HepG2 (cell line): ENCODE measurements around the gene TM2D3. TPM values are rescaled to one million over a fixed set of nuclear protein-coding genes. Genes with fewer than 3 reads are reported as not detected.

ENCODE experiments used
- AGO2 ChIP-seq: fragments of 200-400 bp; formaldehyde crosslinking; optimal IDR thresholded peaks from 2 replicates; pipeline ENCODE3; 2017; ENCODE audit warnings: mild to moderate bottlenecking, low read depth, low read length, moderate library complexity
- BHLHE40 ChIP-seq: IDR thresholded peaks from 2 replicates; pipeline ENCODE4 v1.6.1; 2011; ENCODE audit warnings: low read length, improper control_type of control experiment
- DZIP1 ChIP-seq: sonication (generic); formaldehyde crosslinking; IDR thresholded peaks from 2 replicates; pipeline ENCODE4 v1.5.0; 2020; ENCODE audit warnings: mild to moderate bottlenecking, missing genetic modification reagents
- ETS1 ChIP-seq: sonication (generic); formaldehyde crosslinking; IDR thresholded peaks from 2 replicates; pipeline ENCODE4 v1.4.0; 2020; ENCODE audit warnings: missing genetic modification reagents
- HNF4A ChIP-seq: sonication (generic); formaldehyde crosslinking; IDR thresholded peaks from 2 replicates; pipeline ENCODE4 v1.4.0; 2020; ENCODE audit warnings: missing genetic modification reagents
- KLF13 ChIP-seq: sonication (generic); formaldehyde crosslinking; IDR thresholded peaks from 2 replicates; pipeline ENCODE4 v1.4.0; 2020; ENCODE audit warnings: mild to moderate bottlenecking, missing genetic modification reagents
- RBM22 ChIP-seq: fragments of 200-400 bp; formaldehyde crosslinking; optimal IDR thresholded peaks from 2 replicates; pipeline ENCODE3; 2017; ENCODE audit warnings: mild to moderate bottlenecking, low read length, moderate library complexity
- SOX13 ChIP-seq, 3 experiments: fragments of 450-650 bp in 1 of 3; sonication (generic) in 1 of 3; formaldehyde crosslinking in 1 of 3; IDR thresholded peaks in 2 of 3; conservative IDR thresholded peaks in 1 of 3; 2 replicates each; pipeline versions ENCODE4 v1.5.0 to v1.6.1; 2016 to 2020; ENCODE audit warnings: antibody characterized with exemption in 1 of 3, mild to moderate bottlenecking in 1 of 3, missing compliant biosample characterization in 1 of 3, missing genetic modification reagents in 1 of 3, moderate library complexity in 1 of 3
- SPEN ChIP-seq: sonication (generic); formaldehyde crosslinking; IDR thresholded peaks from 2 replicates; pipeline ENCODE4 v1.5.1; 2020; ENCODE audit warnings: low read depth, mild to moderate bottlenecking, missing genetic modification reagents
- TARDBP ChIP-seq: sonication (generic); formaldehyde crosslinking; IDR thresholded peaks from 2 replicates; pipeline ENCODE4 v1.8.0; 2022; ENCODE audit warnings: mild to moderate bottlenecking, missing genetic modification reagents
- ZBTB8A ChIP-seq: sonication (generic); formaldehyde crosslinking; IDR thresholded peaks from 2 replicates; pipeline ENCODE4 v1.4.0; 2020; ENCODE audit warnings: mild to moderate bottlenecking, low read depth, missing genetic modification reagents, borderline replicate concordance
- ZC3H4 ChIP-seq: sonication (generic); formaldehyde crosslinking; IDR thresholded peaks from 2 replicates; pipeline ENCODE4 v1.4.0; 2020; ENCODE audit warnings: missing genetic modification reagents, borderline replicate concordance
- ZMYM4 ChIP-seq: sonication (generic); formaldehyde crosslinking; IDR thresholded peaks from 2 replicates; pipeline ENCODE4 v1.8.1; 2023; ENCODE audit warnings: mild to moderate bottlenecking, missing genetic modification reagents
- ZNF350 ChIP-seq: sonication (generic); formaldehyde crosslinking; IDR thresholded peaks from 2 replicates; pipeline ENCODE4 v1.4.0; 2020; ENCODE audit warnings: mild to moderate bottlenecking, low read depth, missing genetic modification reagents, borderline replicate concordance
- ZNF468 ChIP-seq: sonication (generic); formaldehyde crosslinking; IDR thresholded peaks from 2 replicates; pipeline ENCODE4 v1.8.0; 2022; ENCODE audit warnings: mild to moderate bottlenecking, moderate library complexity, missing genetic modification reagents
- ZNF615 ChIP-seq: sonication (generic); formaldehyde crosslinking; IDR thresholded peaks from 2 replicates; pipeline ENCODE4 v1.5.0; 2020; ENCODE audit warnings: mild to moderate bottlenecking, missing genetic modification reagents, borderline replicate concordance
- ZNF616 ChIP-seq: sonication (generic); formaldehyde crosslinking; IDR thresholded peaks from 2 replicates; pipeline ENCODE4 v1.5.0; 2020; ENCODE audit warnings: low read depth, mild to moderate bottlenecking, missing genetic modification reagents
- ZNF781 ChIP-seq: sonication (generic); formaldehyde crosslinking; IDR thresholded peaks from 2 replicates; pipeline ENCODE4 v1.5.1; 2020; ENCODE audit warnings: borderline replicate concordance, mild to moderate bottlenecking, missing genetic modification reagents; ENCODE audit errors: not compliant biosample characterization
- polyA plus RNA-seq, 8 experiments: library from polyadenylated mRNA; depleted of rRNA in 3 of 8; stranded (reverse) in 7 of 8; unstranded in 1 of 8; fragments of >200 nt; fragmentation: Illumina TruSeq in 4 of 8; extraction: Trizol in 4 of 8; gene quantifications; 2 replicates each; pipeline versions ENCODE4 v1.2.1 to v1.2.3, GENCODE V29; 2011 to 2016; ENCODE audit warnings: low read depth in 4 of 8, missing spikeins in 1 of 8, mixed read lengths in 1 of 8; ENCODE audit not compliant: insufficient read depth in 1 of 8
- total RNA-seq, 5 experiments: library from RNA; depleted of rRNA; stranded (reverse); fragments of >200 nt; fragmentation: Illumina TruSeq; extraction: Trizol; gene quantifications; 2 replicates each; pipeline ENCODE4 v1.2.3, GENCODE V29; 2016; ENCODE audit warnings: low read depth in 1 of 5
- TF ChIP-seq, protein P1 (sequence below): sonication (generic); formaldehyde crosslinking; conservative IDR thresholded peaks from 2 replicates; pipeline ENCODE4 v1.4.0; 2020; ENCODE audit warnings: missing genetic modification reagents
- TF ChIP-seq, protein P2 (sequence below): sonication (generic); formaldehyde crosslinking; IDR thresholded peaks from 2 replicates; pipeline ENCODE4 v1.5.0; 2020; ENCODE audit warnings: missing genetic modification reagents
- TF ChIP-seq, protein P3 (sequence below): sonication (generic); formaldehyde crosslinking; IDR thresholded peaks from 2 replicates; pipeline ENCODE4 v1.8.1; 2022; ENCODE audit warnings: mild to moderate bottlenecking, missing genetic modification reagents

The TM2D3 gene
- total and polyA plus RNA-seq, 2 of the 13 experiments (the other 11 are each of a cell fraction or from before 2014, with no cell fraction given) = 31.1 to 72.7 TPM

DNA sequence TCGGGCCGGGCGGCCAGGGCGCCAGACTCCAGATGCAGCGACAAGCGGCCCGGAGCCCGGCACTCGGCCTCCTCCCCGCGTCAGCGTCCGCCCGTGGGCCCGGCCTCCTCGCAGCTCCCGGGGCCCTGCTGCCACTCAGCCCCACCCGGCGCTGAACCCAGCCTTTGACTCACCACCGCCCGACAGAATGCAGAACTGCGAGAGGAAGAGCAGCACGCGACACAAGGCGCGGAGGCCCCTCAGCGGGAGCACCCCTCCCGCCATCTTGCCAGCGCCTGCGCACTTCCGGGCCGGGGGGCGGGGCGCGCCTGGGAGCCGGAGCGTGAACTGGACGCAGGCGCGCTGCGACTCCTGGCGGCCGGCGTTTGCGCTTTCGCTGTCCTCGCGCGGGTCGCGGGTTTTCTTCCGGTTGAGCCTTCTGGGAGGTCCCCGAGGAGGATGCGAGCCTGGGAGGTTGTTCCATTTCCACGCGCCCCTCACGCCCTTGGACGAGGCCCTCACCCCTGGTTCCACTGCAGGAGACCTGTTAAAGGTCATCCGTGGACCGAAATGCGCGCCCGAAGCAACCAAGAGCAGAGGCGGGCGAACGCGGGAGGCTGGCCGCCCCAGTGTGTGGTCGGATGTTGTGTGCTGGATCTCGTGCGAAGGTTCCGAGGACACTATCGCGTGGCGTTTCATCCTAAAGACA is at the start of gene TM2D3 (continued):
- peak; percentile 57 for TF ChIP-seq DZIP1 (CRISPR knock-in tag)
- peak; percentile 89 for TF ChIP-seq BHLHE40
- no peak for TF ChIP-seq ZNF615 (CRISPR knock-in tag)
- TF ChIP-seq ZBTB8A (CRISPR knock-in tag) = no peak
- TF ChIP-seq ZNF468 (CRISPR knock-in tag) = no peak
- TF ChIP-seq ZC3H4 (CRISPR knock-in tag) = no peak; the same call in 1 of the 2 replicates
- TF ChIP-seq, protein P1, sequence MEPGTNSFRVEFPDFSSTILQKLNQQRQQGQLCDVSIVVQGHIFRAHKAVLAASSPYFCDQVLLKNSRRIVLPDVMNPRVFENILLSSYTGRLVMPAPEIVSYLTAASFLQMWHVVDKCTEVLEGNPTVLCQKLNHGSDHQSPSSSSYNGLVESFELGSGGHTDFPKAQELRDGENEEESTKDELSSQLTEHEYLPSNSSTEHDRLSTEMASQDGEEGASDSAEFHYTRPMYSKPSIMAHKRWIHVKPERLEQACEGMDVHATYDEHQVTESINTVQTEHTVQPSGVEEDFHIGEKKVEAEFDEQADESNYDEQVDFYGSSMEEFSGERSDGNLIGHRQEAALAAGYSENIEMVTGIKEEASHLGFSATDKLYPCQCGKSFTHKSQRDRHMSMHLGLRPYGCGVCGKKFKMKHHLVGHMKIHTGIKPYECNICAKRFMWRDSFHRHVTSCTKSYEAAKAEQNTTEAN (CRISPR knock-in tag) = no peak
- TF ChIP-seq RBM22 = peak; percentile 7
- TF ChIP-seq KLF13 (CRISPR knock-in tag) = no peak
- TF ChIP-seq, protein P2, sequence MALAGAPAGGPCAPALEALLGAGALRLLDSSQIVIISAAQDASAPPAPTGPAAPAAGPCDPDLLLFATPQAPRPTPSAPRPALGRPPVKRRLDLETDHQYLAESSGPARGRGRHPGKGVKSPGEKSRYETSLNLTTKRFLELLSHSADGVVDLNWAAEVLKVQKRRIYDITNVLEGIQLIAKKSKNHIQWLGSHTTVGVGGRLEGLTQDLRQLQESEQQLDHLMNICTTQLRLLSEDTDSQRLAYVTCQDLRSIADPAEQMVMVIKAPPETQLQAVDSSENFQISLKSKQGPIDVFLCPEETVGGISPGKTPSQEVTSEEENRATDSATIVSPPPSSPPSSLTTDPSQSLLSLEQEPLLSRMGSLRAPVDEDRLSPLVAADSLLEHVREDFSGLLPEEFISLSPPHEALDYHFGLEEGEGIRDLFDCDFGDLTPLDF = peak; percentile 65
- peak; percentile 96 for TF ChIP-seq SPEN
- peak; percentile 55 for TF ChIP-seq ZNF781
- peak; percentile 79 for TF ChIP-seq AGO2
- peak; percentile 92 for TF ChIP-seq ZMYM4 (CRISPR knock-in tag)
- TF ChIP-seq, protein P3, sequence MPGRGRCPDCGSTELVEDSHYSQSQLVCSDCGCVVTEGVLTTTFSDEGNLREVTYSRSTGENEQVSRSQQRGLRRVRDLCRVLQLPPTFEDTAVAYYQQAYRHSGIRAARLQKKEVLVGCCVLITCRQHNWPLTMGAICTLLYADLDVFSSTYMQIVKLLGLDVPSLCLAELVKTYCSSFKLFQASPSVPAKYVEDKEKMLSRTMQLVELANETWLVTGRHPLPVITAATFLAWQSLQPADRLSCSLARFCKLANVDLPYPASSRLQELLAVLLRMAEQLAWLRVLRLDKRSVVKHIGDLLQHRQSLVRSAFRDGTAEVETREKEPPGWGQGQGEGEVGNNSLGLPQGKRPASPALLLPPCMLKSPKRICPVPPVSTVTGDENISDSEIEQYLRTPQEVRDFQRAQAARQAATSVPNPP (CRISPR knock-in tag) = peak; percentile 39; the same call in 1 of the 2 replicates
- peak; percentile 40; the same call in 1 of the 2 replicates for TF ChIP-seq ZNF350
- TF ChIP-seq ETS1 (CRISPR knock-in tag) = 0 out of 2 replicates have a peak, but pooled peaks have one; percentile 53
- TF ChIP-seq SOX13 (IDR thresholded peaks at IDR 0.05) = no peak
- peak in 1 of 2 experiments; percentile 29; a peak in 2 of 4 replicates for TF ChIP-seq SOX13 (CRISPR knock-in tag; conservative IDR thresholded peaks at IDR 0.05 in 1 of 2, IDR thresholded peaks at IDR 0.05 in 1 of 2)
- 0 out of 2 replicates have a peak, but pooled peaks have one; percentile 23 for TF ChIP-seq HNF4A
- no peak for TF ChIP-seq ZNF616 (CRISPR knock-in tag)
- TF ChIP-seq TARDBP (CRISPR knock-in tag) = peak; percentile 73
